Stimulated activated naive B cell treated with anti-CD40 and anti-IgM and Interleukin-4, amounts not matched to agents 10 μg/mL and 1 μg/mL and 100 μg/mL, for 72 hours (primary cell): ENCODE data around the gene USP28.
"Not testable (repeated sequence)": the region's sequence is repeated elsewhere in the genome, so short reads cannot be mapped to it uniquely, and the experiment has no call there.

Source experiments
- ATAC-seq, 2 donors: fragments of 150-1000 bp; cut with Tn5 transposase; replicated peaks; 2 replicates each; pipeline ENCODE4 v1.10.0; 2021; ENCODE audit warnings: moderate library complexity in 1 of 2
- DNase-seq: peaks from one replicate; pipeline ENCODE4 v3.0.0; 2021
- H3K27ac Mint-ChIP-seq: one replicate; pipeline ENCODE4 v1.8.0; 2022; ENCODE audit warnings: mild to moderate bottlenecking, mixed read lengths
- H3K27me3 Mint-ChIP-seq, 2 donors: one replicate each; pipeline ENCODE4 v1.8.0; 2022; ENCODE audit warnings: mixed read lengths in 2 of 2
- H3K36me3 Mint-ChIP-seq, 2 donors: one replicate each; pipeline ENCODE4 v1.8.0; 2022; ENCODE audit warnings: mixed read lengths in 2 of 2, mild to moderate bottlenecking in 1 of 2
- H3K4me1 Mint-ChIP-seq, 2 donors: one replicate each; pipeline ENCODE4 v1.8.0; 2022; ENCODE audit warnings: mixed read lengths in 2 of 2, mild to moderate bottlenecking in 1 of 2
- H3K4me3 Mint-ChIP-seq, 2 donors: one replicate each; pipeline ENCODE4 v1.8.0; 2022; ENCODE audit warnings: mild to moderate bottlenecking in 2 of 2, mixed read lengths in 2 of 2, moderate library complexity in 1 of 2
- H3K9me3 Mint-ChIP-seq, 2 donors: one replicate each; pipeline ENCODE4 v1.8.0; 2022; ENCODE audit warnings: mixed read lengths in 2 of 2, mild to moderate bottlenecking in 1 of 2

USP28 gene

GRCh38 chr11:113875234-113876073, at the start of gene USP28:
USP28 (minus strand) TSS chr11:113875572; CDS start chr11:113875501, 71 bp downstream.
- ATAC-seq = peak; percentile 78 to 85
- DNase-seq = peak; percentile 91
- H3K27ac Mint-ChIP-seq = peak within 1 kb of the TSS; percentile 98
- peaks cover 6 to 16% of the 10 kb centered on the region in 2 donors for H3K36me3 Mint-ChIP-seq
- H3K4me3 Mint-ChIP-seq = peak within 1 kb of the TSS; percentile 96 to 97
- peaks cover 33 to 51% of the 10 kb centered on the region in 2 donors for H3K4me1 Mint-ChIP-seq
- H3K27me3 Mint-ChIP-seq = no peaks in the 10 kb centered on the region
- H3K9me3 Mint-ChIP-seq = peaks cover 0 to 1% of the 10 kb centered on the region in 2 donors

DNA sequence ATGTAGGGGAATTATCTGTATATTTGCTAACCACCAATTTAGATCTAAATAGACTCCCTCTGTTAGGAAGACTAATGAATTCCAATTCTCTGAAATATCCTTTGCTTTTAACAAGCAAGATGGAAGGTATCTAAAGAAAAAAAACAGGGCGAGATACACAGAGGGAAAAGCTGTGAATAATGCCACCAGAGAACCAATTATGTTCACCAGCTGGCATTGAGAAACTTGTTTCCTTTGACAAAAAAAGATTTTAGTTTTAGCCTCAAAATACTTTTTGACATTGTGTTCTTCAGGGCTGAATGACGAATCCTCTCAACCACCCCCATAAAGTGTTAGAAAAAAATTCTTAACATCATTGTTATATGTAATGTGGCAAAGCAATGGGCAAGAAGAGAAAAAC, 48.2 kb upstream of the USP28 start:
- no peak overlapping the region for H3K27ac Mint-ChIP-seq
- no peaks in the 10 kb centered on the region for H3K36me3 Mint-ChIP-seq
- DNase-seq (no peak), ATAC-seq (no peak)
- peaks cover 3 to 17% of the 10 kb centered on the region in 2 donors for H3K27me3 Mint-ChIP-seq
- H3K4me1 Mint-ChIP-seq = peaks cover 2 to 5% of the 10 kb centered on the region in 2 donors
- H3K9me3 Mint-ChIP-seq = no peaks in the 10 kb centered on the region
- no peak overlapping the region for H3K4me3 Mint-ChIP-seq

DNA sequence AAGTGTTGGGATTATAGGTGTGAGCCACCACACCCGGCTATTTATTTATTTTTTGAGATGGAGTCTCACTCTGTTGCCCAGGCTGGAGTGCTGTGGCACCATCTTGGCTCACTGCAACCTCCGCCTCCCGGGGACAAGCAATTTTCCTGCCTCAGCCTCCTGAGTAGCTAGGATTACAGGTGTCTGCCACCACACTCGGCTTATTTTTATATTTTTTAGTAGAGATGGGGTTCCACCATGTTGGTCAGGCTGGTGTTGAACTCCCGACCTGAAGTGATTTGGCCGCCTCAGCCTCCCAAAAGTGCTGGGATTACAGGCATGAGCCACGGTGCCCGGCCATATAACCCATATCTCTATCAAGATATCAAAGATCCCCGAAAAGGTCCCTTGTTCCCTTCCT, 36.1 kb upstream of the USP28 start:
- H3K36me3 Mint-ChIP-seq, H3K4me3 Mint-ChIP-seq, H3K27ac Mint-ChIP-seq, ATAC-seq, H3K4me1 Mint-ChIP-seq, H3K27me3 Mint-ChIP-seq, H3K9me3 Mint-ChIP-seq, DNase-seq: not testable (repeated sequence)

DNA sequence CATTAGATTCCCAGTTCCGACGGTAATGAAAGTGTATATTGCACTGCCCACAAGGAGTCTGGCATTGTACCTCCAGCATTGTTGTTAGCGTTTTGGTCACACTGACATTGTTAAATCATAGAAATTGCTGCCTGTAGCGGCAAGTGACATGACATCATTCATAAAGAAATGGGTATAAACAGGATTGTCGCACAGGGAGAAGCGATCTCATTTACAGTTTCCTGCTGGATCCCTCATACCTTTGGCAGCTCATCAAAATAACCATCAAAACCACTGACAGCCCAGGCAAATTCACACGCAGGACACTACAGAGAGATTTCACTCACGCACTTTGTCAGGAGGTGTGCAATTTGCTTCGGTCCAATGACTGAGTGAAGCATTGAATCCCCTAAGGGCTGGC, 32.7 kb upstream of the USP28 start:
- no peak overlapping the region for H3K4me3 Mint-ChIP-seq
- H3K9me3 Mint-ChIP-seq = no peaks in the 10 kb centered on the region
- ATAC-seq = no peak
- H3K27me3 Mint-ChIP-seq = peaks cover 3 to 9% of the 10 kb centered on the region in 2 donors
- no peaks in the 10 kb centered on the region for H3K36me3 Mint-ChIP-seq
- no peak for DNase-seq
- H3K27ac Mint-ChIP-seq = no peak overlapping the region
- no peaks in the 10 kb centered on the region for H3K4me1 Mint-ChIP-seq

- peaks cover 3 to 10% of the 10 kb centered on the region in 2 donors for H3K27me3 Mint-ChIP-seq
- H3K36me3 Mint-ChIP-seq = no peaks in the 10 kb centered on the region
- no peak overlapping the region for H3K27ac Mint-ChIP-seq
- H3K9me3 Mint-ChIP-seq = no peaks in the 10 kb centered on the region
- no peak overlapping the region for H3K4me3 Mint-ChIP-seq
- DNase-seq (no peak), ATAC-seq (no peak)
- no peaks in the 10 kb centered on the region for H3K4me1 Mint-ChIP-seq
Measured at GRCh38 chr11:113907681-113908080, 32.3 kb upstream of the USP28 start.

DNA sequence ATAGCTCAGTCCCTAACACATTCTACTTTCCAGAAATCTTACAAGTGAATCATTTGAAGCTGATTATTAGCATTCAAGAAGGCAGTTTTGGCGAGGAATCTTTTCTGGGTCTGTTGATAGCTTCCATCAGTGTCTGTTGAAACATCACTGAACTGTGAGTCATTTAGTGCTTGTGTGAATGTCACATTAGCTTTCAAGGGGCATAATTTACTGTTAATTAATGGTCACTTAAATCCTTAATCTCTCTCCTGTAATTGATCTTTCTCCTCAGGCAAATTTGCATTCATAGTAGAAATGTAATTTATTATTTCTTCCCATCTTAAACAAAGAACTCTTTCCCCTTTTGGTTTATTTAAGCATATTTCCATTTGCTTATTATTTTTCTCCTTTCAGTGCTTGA, 31.8 kb upstream of the USP28 start:
- no peak overlapping the region for H3K27ac Mint-ChIP-seq
- DNase-seq (no peak), ATAC-seq (no peak)
- H3K4me3 Mint-ChIP-seq = no peak overlapping the region
- H3K4me1 Mint-ChIP-seq = no peaks in the 10 kb centered on the region
- no peaks in the 10 kb centered on the region for H3K36me3 Mint-ChIP-seq
- no peaks in the 10 kb centered on the region for H3K9me3 Mint-ChIP-seq
- peaks cover 3 to 13% of the 10 kb centered on the region in 2 donors for H3K27me3 Mint-ChIP-seq

GRCh38 chr11:113906516-113906915, 31.1 kb upstream of the USP28 start:
- DNase-seq (no peak), ATAC-seq (no peak)
- Mint-ChIP-seq H3K9me3 (no peaks in the 10 kb centered on the region), H3K4me3 (no peak overlapping the region), H3K27me3 (peaks cover 3 to 8% of the 10 kb centered on the region in 2 donors), H3K4me1 (no peaks in the 10 kb centered on the region), H3K27ac (no peak overlapping the region), H3K36me3 (no peaks in the 10 kb centered on the region)

DNA sequence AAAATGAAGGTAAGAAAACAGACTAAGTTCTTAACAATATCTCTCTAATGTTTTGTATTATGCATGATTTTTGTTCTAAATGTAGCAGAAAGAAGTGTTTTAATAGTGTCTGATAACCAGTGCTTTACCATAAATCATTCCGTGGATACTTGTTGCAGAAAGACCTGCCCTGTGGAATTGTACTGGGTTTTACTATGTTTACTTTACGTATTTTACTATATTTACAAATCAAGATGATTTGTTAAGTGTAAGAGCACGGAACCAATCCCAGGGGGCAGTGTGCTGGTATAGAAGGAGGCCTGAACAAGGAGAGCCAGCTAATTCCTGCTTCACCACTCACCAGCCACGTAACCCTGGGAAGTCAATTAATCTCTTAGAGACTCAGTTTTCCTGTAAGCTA, 30.7 kb upstream of the USP28 start:
- Mint-ChIP-seq H3K9me3 (no peaks in the 10 kb centered on the region), H3K27me3 (peaks cover 3 to 11% of the 10 kb centered on the region in 2 donors), H3K36me3 (no peaks in the 10 kb centered on the region), H3K27ac (no peak overlapping the region), H3K4me1 (no peaks in the 10 kb centered on the region), H3K4me3 (no peak overlapping the region)
- ATAC-seq (no peak), DNase-seq (no peak)

DNA sequence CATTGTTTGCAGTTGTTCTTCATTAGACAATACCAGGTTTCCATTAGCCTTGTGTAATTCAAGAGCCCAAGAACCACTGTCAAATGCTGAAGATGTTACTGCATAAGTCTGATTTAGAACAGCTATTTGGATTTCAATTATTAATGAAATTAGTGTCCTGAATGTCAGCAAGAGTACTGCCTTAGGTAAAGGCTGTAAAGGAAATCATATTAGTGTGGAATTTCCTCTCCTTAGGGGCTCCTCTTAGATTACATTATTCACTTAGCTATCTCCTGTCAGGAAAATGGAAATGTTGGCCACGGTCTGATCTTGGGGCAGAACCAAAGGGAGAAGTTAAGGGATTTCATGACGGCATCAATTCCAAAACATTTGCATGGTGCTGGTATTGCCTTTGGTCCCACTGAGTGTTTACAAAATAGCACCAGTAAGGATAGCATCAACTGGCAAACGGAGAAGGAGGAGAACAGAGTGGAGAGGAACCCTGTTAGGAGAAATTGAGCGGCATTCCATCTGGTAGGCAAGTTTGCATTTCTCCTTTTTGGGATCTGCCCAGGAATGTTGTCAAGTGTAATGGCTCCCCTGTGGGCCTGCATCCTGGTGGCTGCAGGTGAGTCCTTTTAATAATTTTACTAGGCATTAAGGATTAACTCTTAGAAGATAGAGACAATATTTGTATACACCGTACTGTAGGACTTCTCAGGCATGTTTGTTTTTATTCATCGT, 29.2 kb upstream of the USP28 start, which contains the start of gene HTR3B:
Gene HTR3B, plus strand, starts transcription at position 418 of the 723 bp plus-strand sequence. Its CDS starts 138 bp downstream, at position 556.
- peaks cover 0 to 2% of the 10 kb centered on the region in 2 donors for H3K9me3 Mint-ChIP-seq
- H3K27ac Mint-ChIP-seq = no peak within 1 kb of the TSS

DNA sequence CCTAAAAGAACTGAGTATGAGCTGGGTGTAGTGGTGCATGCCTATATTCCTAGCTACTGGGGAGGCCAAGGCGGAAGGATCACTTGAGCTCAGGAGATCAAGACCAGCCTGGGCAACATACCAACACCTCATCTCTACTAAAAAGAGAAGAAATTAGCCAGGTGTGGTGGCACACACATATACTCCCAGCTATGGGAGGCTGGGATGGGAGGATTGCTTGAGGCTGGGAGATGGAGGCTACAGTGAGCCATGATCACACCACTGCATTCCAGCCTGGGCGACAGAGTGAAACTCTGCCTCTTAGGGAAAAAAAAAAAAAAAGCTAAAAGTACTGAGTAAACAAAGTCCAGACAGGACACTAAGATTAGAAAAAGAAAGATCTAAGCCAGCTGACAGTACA, 25.8 kb upstream of the USP28 start:
- Mint-ChIP-seq H3K4me3 (no peak overlapping the region), H3K27me3 (peaks cover 3 to 18% of the 10 kb centered on the region in 2 donors), H3K4me1 (peaks cover 13 to 22% of the 10 kb centered on the region in 2 donors), H3K27ac (no peak overlapping the region), H3K9me3 (peaks cover 0 to 2% of the 10 kb centered on the region in 2 donors), H3K36me3 (no peaks in the 10 kb centered on the region)
- no peak for DNase-seq
- no peak for ATAC-seq

More for the DNA sequence above, 29.2 kb upstream of the USP28 start, which contains the start of gene HTR3B:
- DNase-seq (no peak), ATAC-seq (no peak)
- H3K27me3 Mint-ChIP-seq = peaks cover 3 to 18% of the 10 kb centered on the region in 2 donors
- no peak within 1 kb of the TSS for H3K4me3 Mint-ChIP-seq
- no peaks in the 10 kb centered on the region for H3K36me3 Mint-ChIP-seq
- no peaks in the 10 kb centered on the region for H3K4me1 Mint-ChIP-seq

DNA sequence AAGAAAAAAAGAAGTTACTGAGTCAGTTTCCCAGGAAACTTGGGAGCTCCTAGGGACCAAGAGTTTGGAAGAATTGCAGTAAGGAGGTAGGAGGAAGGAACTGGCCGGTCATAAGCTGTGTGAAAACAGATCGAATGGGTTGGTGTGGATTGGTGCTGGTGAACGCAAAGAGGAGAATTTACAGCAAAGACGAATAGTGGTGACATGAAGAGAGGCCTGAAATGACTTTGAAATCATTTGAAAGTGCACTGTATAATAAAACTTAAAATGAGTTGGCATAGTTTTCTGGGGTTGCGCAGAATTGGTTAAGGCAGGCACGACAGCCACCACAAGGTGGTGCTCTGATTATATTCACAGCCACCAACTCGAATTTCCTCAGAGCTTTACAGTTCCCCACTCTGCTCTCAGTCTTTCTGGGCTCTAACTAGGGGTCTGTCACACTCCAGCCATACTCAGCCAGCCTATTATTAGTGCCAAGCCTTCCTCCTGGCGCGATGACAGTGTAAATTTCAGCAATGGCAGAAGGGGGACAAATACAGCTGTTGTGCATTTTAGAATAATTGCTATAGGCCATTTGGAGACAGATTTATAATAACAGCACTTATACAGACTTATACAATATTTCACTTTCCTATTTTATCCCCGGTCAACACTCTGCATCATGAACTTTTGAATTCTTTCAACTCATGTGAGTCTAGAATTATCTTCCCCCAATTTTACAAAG, 20.9 kb upstream of the USP28 start:
- Mint-ChIP-seq H3K4me3 (no peak overlapping the region), H3K36me3 (no peaks in the 10 kb centered on the region), H3K4me1 (peaks cover 17 to 35% of the 10 kb centered on the region in 2 donors), H3K27ac (no peak overlapping the region), H3K9me3 (peaks cover 0 to 2% of the 10 kb centered on the region in 2 donors), H3K27me3 (peaks cover 0 to 10% of the 10 kb centered on the region in 2 donors)
- DNase-seq = peak; percentile 27
- peak; percentile 86 to 93 for ATAC-seq

- ATAC-seq (no peak), DNase-seq (no peak)
- Mint-ChIP-seq H3K36me3 (no peaks in the 10 kb centered on the region), H3K27ac (no peak overlapping the region), H3K9me3 (peaks cover 0 to under 1% of the 10 kb centered on the region in 2 donors), H3K4me3 (no peak overlapping the region), H3K4me1 (peaks cover 17 to 35% of the 10 kb centered on the region in 2 donors), H3K27me3 (peaks cover 0 to 2% of the 10 kb centered on the region in 2 donors)
Measured at GRCh38 chr11:113895367-113896155, 20.2 kb upstream of the USP28 start.

GRCh38 chr11:113894421-113894996, 19.1 kb upstream of the USP28 start:
- Mint-ChIP-seq H3K9me3 (no peaks in the 10 kb centered on the region), H3K4me3 (no peak overlapping the region), H3K36me3 (no peaks in the 10 kb centered on the region), H3K4me1 (peaks cover 17 to 35% of the 10 kb centered on the region in 2 donors), H3K27me3 (no peaks in the 10 kb centered on the region), H3K27ac (no peak overlapping the region)
- ATAC-seq = no peak
- no peak for DNase-seq
